Globus pallidus (tissue), 1 donor: ENCODE results near the gene FSTL3.
A peak's percentile ranks its signal among the peaks of the same experiment; 100 is the strongest.
"Not testable (repeated sequence)": the region's sequence is repeated elsewhere in the genome, so short reads cannot be mapped to it uniquely, and the experiment has no call there.

Source experiments
- DNase-seq: peaks from one replicate; pipeline ENCODE4 v3.0.0-alpha.2; 2015; ENCODE audit warnings: low spot score

FSTL3 gene

GRCh38 chr19:711254-711653 is 35.1 kb downstream of the FSTL3 start:
- no peak for DNase-seq

DNA sequence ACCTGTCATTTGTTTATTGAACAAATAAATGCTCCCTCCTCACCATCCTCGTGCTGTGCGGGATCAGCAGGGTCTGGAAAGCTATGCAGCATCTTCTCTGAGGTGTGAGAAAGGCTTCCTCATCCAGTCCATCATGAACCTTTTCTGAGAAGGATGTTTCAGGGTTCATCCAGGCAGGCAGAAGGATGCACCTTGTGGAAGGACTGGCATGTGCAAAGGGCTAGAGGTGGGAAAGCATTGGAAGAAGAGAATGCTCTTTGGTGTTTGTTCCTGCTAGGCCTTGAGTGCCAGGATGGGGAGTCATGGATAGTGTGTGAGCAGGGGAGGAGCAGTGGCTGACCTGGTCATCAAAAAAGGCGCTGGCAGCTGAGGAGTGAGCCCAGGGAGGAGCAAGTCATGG is 39.2 kb downstream of the FSTL3 start:
- no peak for DNase-seq

DNA sequence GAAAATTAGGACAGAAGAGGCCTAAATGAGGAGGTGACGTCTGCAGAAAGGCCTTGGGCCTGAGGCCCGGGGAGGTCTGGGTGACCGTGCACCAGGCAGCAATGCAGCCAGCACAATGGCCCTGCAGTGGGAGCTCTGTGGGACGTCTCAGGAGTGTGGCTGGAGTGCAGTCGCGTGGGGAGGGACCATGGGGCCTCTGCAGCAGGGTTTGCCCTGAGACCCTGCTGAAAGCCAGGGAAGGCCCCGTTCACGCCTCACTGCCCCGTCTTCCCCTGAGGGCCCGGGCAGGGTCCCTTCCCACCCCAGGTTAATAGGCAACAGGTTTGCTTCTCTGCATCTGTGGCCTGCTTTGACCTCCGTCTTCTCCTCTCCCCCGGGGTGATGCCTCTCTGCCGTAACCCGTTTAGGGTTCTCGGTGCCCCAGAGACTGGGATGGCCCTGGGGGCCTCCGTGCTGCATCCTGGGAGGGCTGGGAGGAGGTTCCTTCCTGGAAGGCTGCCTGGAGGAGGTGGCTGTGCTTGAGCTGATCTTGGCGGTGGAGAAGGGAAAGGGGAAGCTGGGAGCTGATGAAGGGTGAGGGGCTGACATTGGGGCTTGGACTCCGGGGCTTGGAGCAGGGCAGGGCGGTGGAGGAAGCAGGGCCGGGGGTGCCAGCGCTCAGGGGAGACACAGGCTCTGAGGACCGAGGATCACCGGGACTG is 42.2 kb downstream of the FSTL3 start:
- DNase-seq, result peak; percentile 38

DNA sequence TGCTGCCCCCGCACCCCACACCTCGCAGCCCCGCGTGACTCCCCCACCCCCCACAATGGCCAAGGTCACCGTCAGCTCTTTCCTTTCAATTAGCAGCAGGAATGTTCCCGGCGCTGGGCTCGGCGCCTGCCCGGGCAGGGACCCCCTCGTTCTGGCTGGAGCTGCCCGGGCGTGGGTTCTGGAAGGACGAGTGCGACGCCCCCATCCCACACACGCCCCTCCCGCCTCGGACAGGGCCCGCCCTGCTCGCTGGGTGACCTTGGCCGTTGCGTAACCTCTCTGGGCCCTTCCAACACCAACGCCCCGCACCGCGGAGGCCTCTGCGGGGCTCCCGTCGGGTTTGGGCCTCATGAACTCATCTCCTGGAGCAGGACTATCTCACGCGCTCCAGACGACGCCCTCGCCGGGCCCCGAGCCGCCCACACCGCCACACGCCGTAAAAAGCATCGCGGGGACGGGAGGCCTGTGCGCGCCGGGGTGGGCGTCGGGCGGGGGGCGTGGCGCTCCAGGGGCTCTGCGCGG is 42.9 kb downstream of the FSTL3 start:
- peak; percentile 66 for DNase-seq

GRCh38 chr19:719636-720344 is 43.6 kb downstream of the FSTL3 start:
- DNase-seq, result peak; percentile 56

GRCh38 chr19:720345-721160 is 44.4 kb downstream of the FSTL3 start:
- DNase-seq, result peak; percentile 77

DNA sequence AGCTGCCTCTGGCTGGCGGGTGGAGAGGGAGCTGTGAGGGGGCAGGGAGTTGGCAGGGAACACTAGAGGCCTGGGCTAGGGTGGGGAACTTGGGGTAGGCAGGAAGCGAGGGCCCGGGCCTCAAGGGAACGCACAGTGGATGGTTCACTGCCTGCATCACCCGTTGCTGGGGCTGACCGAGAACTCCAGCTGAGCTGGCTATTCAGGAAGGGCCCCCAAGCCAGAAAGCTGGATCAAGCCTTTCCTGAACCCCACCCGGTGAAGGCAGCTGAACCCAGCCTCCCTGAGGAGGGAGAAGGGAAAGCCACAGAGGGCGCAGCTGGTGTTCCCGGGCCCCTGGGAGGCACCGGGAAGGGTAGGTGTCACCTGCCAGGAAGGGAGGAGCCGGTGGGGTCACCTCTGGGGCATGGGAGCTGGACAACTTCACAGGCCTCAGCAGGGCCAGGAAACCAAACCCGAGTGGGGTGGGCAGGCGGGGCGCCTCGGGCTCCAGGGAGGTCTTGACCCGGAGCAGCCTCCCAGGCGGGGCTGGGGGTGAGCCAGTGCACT is 46.4 kb downstream of the FSTL3 start:
- no peak for DNase-seq

DNA sequence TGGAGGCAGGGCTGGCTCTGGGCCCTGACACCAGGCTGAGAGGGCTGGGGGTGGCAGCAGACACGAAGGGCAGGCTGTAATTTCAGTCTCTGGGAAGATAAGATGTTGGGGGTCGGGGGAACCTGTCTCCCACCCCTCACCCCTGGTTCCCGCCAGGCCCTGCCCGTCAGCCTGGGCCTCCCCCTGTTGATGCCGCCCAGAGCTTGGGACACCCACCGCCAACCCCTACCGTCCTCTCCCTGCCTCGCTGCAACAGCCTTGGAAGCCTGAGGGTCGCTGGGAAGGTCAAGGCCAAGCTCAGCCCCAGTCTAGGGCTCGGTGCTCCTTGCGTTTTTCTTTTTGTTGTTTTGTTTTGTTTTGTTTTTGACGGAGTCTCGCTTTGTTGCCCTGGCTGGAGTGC is 47.1 kb downstream of the FSTL3 start:
- no peak for DNase-seq

DNA sequence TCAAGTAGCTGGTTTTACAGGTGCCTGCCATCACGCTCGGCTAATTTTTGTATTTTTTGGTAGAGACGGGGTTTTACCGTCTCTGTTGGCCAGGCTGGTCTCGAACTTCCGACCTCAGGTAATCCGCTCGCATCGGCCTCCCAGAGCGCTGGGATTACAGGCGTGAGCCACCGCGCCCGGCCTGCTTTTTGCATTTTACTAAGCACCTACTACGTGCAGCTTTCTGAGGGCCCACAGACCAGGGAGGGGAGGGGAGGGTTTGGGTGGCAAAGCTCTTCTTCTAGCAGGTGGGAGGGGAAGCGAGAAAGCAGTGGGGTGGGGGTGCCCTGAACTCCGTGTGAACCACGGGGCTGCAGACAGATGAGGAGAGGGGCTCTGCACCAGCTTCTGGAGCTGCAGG is 47.5 kb downstream of the FSTL3 start:
- no peak for DNase-seq

DNA sequence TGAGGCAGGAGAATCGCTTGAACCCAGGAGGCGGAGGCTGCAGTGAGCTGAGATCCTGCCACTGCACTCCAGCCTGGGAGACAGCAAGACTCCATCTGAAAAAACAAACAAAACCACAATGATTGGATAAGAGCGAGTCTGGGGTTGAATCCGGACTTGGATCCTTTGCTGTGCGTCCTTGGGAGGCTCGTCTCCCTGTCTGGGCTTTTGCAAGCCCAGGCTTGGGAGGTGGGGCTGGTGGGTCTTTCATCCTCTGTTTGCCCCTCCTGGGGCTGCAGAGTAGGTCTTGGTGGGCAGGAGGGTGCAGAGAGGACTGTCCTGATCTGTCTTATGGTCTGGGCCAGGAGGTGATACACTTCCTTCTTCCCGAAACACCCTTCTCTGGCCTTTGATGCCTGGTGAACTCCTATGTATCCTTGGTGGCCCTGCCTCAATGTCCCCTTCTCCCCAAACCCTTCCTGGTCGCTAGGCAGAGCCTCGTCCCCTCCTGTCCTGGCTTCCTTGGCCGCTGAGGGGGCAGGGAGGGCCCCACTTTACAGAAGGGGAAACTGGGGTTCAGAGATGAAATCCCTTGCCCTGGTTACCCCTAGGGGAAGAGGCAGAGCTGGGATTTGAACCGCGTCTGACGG is 49.4 kb downstream of the FSTL3 start:
- DNase-seq, result no peak

DNA sequence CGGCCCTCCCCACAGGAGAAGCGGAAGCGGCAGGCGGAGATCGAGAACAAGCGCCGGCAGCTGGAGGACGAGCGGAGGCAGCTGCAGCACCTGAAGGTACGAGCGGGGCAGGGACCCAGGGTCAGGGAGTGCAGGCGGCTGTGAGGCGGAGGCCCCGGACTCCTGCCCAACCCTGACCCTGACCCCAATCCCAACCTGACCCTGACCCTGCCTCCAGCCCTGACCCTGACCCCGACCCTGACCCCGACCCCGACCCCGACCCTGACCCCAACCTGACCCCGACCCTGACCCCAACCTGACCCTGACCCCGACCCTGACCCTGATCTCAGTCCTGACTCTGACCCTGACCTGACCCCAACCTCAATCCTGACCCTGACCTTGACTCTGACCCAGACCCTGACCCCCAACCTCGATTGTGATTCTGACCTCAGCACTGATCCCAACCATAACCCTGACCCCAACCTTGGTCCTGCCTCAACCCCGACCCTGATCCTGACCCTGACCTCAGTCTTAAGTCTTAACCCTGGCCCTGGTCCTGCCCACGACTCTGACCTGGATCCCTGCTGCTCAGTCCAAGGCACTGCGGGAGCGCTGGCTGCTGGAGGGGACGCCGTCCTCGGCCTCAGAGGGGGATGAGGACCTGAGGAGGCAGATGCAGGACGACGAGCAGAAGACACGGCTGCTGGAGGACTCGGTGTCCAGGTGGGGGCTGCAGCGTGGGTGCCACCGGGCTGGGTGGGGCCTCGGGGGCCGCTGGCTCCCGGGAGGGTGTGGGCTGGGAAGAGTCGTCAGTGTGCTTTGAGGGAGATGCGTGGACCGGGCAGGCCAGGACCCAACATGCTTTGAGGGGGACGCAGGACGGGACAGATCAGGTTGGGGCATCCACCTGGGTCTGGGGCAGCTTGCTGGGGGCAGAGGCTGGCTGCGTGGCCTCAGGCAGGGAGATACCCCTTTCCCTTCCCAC is 51.1 kb downstream of the FSTL3 start:
- no peak for DNase-seq

DNA sequence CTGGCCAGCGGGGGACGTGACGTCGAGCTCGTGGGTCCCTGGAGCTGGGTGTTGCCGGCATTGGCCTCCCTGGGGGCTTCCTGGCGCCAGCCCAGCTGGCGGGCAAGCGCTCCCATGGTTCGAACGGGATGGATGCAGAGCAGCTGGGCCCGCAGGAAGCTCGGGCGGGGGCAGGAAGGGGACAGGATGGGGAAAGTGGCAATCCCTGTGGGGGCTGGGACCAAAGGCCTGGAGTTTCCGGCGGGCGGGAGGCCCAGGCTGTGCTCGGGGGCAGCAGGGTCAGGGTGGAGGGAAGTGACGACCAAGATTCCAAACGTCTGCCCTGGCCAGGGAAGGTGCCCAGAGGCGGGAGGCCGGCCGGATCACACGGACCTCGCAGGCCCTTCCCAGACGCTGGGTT is 51.8 kb downstream of the FSTL3 start:
- DNase-seq, result no peak

- DNase-seq, result not testable (repeated sequence)
Measured at GRCh38 chr19:729564-729963, 53.4 kb downstream of the FSTL3 start.

DNA sequence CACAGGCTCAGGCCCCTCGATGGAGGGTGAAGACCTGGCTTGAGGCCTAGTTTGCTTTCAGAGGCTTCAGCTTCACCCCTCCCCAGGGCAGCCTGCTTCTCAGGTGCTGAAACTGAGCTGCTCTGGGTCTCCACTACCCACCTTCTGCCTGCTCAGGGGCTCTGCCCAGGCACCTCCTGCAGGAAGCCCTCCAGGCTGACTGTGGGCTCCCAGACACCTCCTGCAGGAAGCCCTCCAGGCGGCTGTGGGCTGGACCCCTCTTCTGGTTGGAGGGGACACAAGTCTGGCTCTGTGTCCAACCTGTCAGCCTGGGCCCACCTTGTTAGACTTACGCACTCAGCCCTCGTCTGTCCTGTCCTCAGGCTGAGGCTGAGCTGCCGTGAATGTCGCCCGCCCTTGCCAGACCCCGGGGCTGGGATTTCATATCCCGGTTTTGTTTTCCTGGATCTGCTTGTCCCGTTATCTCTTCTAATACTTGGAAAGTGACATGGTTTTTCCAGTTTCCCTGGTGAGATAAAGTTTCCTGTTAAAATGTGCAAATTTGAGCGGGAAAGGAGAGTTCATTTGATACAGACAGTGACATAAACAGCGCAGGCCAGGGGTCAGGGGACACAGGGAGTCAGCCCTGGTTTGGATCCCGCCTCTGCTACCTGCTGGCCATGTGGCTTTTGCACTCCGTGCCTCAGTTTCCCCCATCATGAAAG is 53.9 kb downstream of the FSTL3 start:
- no peak for DNase-seq

DNA sequence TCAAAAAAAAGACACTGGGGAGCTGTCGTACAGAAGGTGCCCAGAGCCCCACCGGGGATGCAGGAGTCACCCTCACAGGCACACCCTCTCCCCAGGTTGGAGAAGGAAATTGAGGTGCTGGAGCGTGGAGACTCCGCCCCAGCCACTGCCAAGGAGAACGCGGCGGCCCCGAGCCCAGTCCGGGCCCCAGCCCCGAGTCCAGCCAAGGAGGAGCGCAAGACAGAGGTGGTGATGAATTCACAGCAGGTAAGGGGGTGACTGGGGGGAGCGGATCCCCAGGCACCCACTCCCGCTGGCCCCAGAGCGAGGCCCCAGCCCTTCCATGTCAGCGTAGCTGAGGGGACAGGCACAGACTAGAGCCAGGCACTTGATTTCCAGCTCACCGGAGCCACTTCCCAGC is 54.8 kb downstream of the FSTL3 start:
- DNase-seq, result no peak

GRCh38 chr19:732148-733069 is 56.2 kb downstream of the FSTL3 start:
- no peak for DNase-seq
